HFF-Myc (cell line): Measurements from ENCODE around the gene NAALADL2.

Experiments used
- DNase-seq: peaks from one replicate; pipeline ENCODE4 v3.0.0-alpha.2; 2011; ENCODE audit warnings: low read depth; ENCODE audit errors: extremely low read depth
- H3K4me3 ChIP-seq: replicated peaks from 2 replicates; pipeline ENCODE4 v1.5.1; 2011; ENCODE audit warnings: low read depth, mild to moderate bottlenecking, control low read depth, low read length
- TF ChIP-seq, protein P1 (sequence below): IDR thresholded peaks from 2 replicates; pipeline ENCODE4 v1.5.1; 2012; ENCODE audit warnings: mild to moderate bottlenecking, low read depth, low read length, control low read depth; ENCODE audit errors: missing control alignments

The NAALADL2 gene

DNA sequence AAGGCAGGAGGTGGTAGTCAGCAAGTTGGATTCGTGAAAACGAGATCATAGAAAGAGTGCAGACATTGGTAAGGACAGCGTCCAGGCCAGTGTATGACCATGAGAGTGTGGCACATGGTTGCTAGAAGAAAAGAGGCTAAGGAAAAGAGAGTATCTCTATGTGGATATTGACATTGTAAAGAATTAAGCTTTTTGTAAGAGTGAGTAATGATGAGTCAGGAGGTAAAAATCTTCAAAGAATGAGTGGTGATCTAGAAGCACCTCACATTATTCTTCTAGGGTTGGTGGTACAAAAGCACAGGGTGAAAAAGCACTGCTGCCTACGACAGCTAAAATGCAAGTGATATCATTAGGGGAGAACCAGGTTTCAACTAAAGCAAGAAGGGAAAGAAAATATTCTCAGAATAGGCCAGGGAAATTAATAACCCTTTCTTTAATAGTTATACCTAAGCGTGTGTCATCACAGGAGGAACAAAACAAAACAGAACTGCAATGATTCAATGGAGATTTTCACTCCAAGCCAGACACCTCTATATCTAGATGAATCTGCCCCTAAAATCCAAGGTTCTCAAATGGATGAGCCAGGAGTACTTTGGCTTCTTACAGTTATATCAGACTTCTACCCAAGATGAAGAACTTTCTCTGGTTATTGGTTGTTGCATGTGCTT lies 884.7 kb downstream of the NAALADL2 start:
- peak; percentile 17 for DNase-seq
- TF ChIP-seq, protein P1, sequence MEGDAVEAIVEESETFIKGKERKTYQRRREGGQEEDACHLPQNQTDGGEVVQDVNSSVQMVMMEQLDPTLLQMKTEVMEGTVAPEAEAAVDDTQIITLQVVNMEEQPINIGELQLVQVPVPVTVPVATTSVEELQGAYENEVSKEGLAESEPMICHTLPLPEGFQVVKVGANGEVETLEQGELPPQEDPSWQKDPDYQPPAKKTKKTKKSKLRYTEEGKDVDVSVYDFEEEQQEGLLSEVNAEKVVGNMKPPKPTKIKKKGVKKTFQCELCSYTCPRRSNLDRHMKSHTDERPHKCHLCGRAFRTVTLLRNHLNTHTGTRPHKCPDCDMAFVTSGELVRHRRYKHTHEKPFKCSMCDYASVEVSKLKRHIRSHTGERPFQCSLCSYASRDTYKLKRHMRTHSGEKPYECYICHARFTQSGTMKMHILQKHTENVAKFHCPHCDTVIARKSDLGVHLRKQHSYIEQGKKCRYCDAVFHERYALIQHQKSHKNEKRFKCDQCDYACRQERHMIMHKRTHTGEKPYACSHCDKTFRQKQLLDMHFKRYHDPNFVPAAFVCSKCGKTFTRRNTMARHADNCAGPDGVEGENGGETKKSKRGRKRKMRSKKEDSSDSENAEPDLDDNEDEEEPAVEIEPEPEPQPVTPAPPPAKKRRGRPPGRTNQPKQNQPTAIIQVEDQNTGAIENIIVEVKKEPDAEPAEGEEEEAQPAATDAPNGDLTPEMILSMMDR, result no peak
- no peak overlapping the region for H3K4me3 ChIP-seq

DNA sequence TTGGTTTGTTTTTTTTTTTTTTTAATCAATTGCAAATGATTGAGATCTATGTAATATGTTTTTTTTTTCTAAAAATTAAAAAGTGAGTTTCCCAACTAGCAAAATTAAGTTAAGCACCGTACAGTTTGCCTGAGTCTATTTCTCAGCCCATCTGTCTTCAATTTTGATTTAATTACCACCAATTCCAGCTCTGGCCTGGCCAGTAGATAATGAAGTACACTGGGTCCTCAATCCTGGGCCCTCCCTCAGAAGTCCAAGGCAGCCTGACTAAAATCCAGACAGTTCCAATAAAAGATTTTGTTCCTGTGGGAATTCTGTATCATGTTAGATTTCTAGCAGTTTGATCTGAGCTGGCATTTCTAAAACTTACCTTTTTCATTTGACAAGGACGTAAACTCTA lies 887.2 kb downstream of the NAALADL2 start:
- no peak overlapping the region for H3K4me3 ChIP-seq
- TF ChIP-seq, protein P1, result no peak
- DNase-seq, result no peak

DNA sequence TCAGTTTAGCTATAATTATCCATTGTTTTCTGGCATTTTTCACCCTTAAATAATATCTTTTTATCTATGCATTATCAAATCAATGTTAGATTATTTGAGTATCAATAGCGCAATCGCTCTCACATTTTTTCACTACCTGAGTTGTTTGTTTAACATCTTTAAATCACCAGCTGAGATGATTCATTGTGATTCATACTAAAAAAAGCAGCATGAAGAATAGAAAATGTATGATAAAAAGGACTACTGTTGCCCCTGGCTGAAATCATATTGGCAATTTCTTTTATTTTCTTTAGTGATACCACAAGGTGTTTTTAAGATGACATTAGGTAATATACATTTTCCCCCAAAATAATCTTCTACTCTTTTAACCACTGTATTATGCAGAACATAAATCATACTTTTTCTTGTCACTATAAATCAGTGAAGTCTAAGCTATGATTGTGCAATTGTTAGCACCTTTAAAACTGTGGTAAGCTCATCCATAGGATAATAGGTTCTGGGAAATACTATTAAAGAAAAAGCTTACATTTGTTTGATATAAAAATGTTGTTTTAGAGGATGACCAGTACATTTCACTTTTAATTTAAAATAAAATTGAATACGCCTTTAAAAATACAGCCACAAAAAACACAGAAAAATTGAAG lies 889.1 kb downstream of the NAALADL2 start:
- H3K4me3 ChIP-seq, result no peak overlapping the region
- no peak for DNase-seq
- TF ChIP-seq, protein P1, result no peak

DNA sequence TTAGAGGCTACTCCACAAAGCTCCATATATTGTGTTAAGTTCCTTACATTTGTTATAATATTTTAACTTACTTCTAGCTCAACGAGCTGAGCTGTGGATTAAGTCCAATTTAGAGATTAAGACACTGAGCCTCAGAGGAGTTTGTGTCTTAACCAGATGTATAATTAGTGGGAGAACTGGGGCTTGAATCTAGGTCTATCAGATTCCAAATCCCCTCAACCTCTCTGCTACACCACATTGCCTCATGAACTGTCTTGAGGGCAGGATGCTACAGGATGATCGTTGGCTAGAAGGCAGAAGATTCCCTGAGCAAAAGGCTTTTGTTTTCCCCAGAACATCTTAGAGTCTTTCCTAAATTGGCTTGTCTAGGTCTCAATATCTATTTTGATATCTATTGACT lies 890.8 kb downstream of the NAALADL2 start:
- H3K4me3 ChIP-seq, result no peak overlapping the region
- no peak for DNase-seq
- TF ChIP-seq, protein P1, result no peak

DNA sequence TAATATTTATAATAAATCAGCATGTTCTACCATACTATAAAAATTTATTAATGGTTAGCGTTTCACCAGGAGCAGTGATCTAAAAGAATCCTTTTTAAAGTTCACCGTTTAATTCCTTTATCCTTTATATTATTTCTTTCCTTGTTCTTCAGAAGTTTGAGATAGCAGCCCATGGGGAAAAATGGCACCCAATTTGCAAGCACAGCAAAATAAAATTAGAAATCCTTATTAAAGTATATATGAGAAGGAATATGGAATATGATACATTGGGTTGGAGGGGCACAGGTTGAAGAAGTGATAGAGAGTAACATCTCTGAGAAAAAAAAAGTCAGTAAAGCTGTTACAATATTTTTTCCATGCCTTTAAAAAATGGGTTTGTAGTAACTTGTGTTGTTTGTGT lies 892.0 kb downstream of the NAALADL2 start:
- no peak for DNase-seq
- no peak overlapping the region for H3K4me3 ChIP-seq
- TF ChIP-seq, protein P1, result no peak

DNA sequence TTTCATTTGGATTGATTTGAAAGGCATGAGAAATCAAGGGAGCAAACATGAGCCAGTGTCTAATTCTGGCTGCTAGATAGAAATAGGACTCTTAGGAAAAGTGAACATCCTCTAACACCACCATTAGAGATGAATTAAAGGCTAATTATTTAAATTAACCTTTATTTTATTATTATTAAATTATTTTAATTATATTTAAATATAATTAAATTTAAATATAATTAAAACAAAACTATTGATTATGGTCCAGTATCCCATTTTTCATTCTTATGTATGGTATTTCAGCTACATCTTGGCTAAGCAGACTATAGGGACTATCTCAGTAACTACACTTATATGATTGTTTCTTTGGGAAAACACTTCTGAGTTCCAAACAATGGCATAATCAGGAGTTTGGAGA lies 904.8 kb downstream of the NAALADL2 start:
- H3K4me3 ChIP-seq, result no peak overlapping the region
- TF ChIP-seq, protein P1, result no peak
- no peak for DNase-seq
